NCI-H2227 treated with DMSO at 0.1 percent for 48 hours (cell line): ENCODE data around the gene CEACAM1.
"Not testable (repeated sequence)": the region's sequence is repeated elsewhere in the genome, so short reads cannot be mapped to it uniquely, and the experiment has no call there.

Experiments used
- DNase-seq: peaks from one replicate; lab custom pipeline; 2025; lab: John Stamatoyannopoulos, UW

CEACAM1 gene

GRCh38 chr19:42528354-42529247 is at the start of gene CEACAM1:
Gene CEACAM1 (minus strand): TSS chr19:42528481. CDS start chr19:42528374, 107 bp downstream.
- DNase-seq, result no peak

GRCh38 chr19:42577016-42577415 is 48.7 kb upstream of the CEACAM1 start:
- DNase-seq, result no peak

GRCh38 chr19:42576241-42576640 is 48.0 kb upstream of the CEACAM1 start:
- DNase-seq, result no peak

- no peak for DNase-seq
Observed at GRCh38 chr19:42573642-42574041, 45.4 kb upstream of the CEACAM1 start.

GRCh38 chr19:42571116-42571515 is 42.8 kb upstream of the CEACAM1 start:
- no peak for DNase-seq

- no peak for DNase-seq
Observed at GRCh38 chr19:42569193-42569592, 40.9 kb upstream of the CEACAM1 start.

GRCh38 chr19:42568006-42568405 is 39.7 kb upstream of the CEACAM1 start:
- DNase-seq, result no peak

- no peak for DNase-seq
Observed at GRCh38 chr19:42567567-42567966, 39.3 kb upstream of the CEACAM1 start.

GRCh38 chr19:42563352-42564210 is 35.3 kb upstream of the CEACAM1 start:
- DNase-seq, result peak; percentile 72

GRCh38 chr19:42561512-42561911 is 33.2 kb upstream of the CEACAM1 start:
- no peak for DNase-seq

GRCh38 chr19:42560731-42561130 is 32.5 kb upstream of the CEACAM1 start:
- DNase-seq, result no peak

- no peak for DNase-seq
Observed at GRCh38 chr19:42558450-42559150, 30.3 kb upstream of the CEACAM1 start.

- DNase-seq, result not testable (repeated sequence)
Observed at GRCh38 chr19:42557386-42557871, 29.1 kb upstream of the CEACAM1 start.

GRCh38 chr19:42555801-42556200 is 27.5 kb upstream of the CEACAM1 start:
- DNase-seq, result no peak

GRCh38 chr19:42555317-42555716 is 27.0 kb upstream of the CEACAM1 start:
- no peak for DNase-seq

GRCh38 chr19:42554046-42554575 is 25.8 kb upstream of the CEACAM1 start:
- no peak for DNase-seq

GRCh38 chr19:42553292-42554045 is 25.2 kb upstream of the CEACAM1 start:
- DNase-seq, result no peak

GRCh38 chr19:42552086-42553065 is 24.1 kb upstream of the CEACAM1 start:
- no peak for DNase-seq

GRCh38 chr19:42550521-42550920 is 22.2 kb upstream of the CEACAM1 start:
- DNase-seq, result not testable (repeated sequence)

- DNase-seq, result not testable (repeated sequence)
Observed at GRCh38 chr19:42549067-42549466, 20.8 kb upstream of the CEACAM1 start.
